ENCODE results near the gene KIF4A.

Gene KIF4A

DNA sequence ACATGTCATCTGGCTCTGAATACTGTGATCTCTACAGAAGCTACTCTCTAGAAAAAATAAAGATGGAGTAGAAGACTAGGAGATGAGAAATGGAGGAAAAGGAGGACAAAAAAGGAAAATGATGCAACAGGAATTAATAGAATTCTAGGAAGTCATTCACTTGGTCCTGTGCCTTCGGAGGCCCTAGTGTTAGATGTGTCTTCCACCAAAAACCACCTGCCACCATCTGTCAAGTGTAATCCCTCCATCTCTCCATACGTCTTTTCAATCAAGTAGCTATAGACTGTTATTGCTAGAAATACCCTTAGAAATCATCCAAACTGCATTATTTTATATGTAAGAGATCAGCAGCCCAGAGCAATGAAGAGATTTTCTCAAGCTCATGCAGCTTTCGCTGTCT, 10.8 kb upstream of the KIF4A start:
- peaks cover 61% of the 10 kb centered on the region for H3K9me3 Mint-ChIP-seq
- H3K27me3 Mint-ChIP-seq (ENCODE audit: low read depth, poor library complexity): peaks cover 11% of the 10 kb centered on the region
- H3K4me1 Mint-ChIP-seq: no peaks in the 10 kb centered on the region
- TF ChIP-seq, protein P1, sequence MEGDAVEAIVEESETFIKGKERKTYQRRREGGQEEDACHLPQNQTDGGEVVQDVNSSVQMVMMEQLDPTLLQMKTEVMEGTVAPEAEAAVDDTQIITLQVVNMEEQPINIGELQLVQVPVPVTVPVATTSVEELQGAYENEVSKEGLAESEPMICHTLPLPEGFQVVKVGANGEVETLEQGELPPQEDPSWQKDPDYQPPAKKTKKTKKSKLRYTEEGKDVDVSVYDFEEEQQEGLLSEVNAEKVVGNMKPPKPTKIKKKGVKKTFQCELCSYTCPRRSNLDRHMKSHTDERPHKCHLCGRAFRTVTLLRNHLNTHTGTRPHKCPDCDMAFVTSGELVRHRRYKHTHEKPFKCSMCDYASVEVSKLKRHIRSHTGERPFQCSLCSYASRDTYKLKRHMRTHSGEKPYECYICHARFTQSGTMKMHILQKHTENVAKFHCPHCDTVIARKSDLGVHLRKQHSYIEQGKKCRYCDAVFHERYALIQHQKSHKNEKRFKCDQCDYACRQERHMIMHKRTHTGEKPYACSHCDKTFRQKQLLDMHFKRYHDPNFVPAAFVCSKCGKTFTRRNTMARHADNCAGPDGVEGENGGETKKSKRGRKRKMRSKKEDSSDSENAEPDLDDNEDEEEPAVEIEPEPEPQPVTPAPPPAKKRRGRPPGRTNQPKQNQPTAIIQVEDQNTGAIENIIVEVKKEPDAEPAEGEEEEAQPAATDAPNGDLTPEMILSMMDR (IDR thresholded peaks at IDR 0.05): no peak
- no peak overlapping the region for H3K4me3 Mint-ChIP-seq
- peaks cover 10% of the 10 kb centered on the region for H3K36me3 Mint-ChIP-seq (ENCODE audit: low read depth)
- DNase-seq: no peak
- H3K27ac Mint-ChIP-seq: no peak overlapping the region

DNA sequence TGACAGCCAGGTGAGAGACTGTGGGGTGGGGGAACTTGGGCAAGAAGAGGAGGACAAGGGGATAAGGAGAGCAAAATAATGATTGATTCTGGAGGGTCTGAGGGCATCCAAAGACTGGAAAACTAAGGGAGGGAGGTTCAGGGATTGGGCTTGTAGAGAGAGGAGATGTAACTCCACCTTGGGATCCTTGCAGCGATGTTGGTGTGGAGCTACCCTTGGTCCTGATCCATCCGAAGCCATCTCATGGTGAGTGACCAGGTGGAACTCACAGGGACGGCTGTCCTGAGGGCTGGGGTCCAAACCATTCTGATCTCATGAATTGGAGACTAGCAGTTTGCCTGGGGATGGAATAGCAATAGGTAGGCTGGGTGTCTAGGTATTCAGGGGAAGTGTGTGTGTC, 9.3 kb upstream of the KIF4A start:
- no peak for DNase-seq
- TF ChIP-seq, protein P1 (IDR thresholded peaks at IDR 0.05): no peak
- H3K9me3 Mint-ChIP-seq: peaks cover 58% of the 10 kb centered on the region
- H3K4me1 Mint-ChIP-seq: no peaks in the 10 kb centered on the region
- no peak overlapping the region for H3K27ac Mint-ChIP-seq
- peaks cover 10% of the 10 kb centered on the region for H3K36me3 Mint-ChIP-seq (ENCODE audit: low read depth)
- peaks cover 11% of the 10 kb centered on the region for H3K27me3 Mint-ChIP-seq (ENCODE audit: low read depth, poor library complexity)
- H3K4me3 Mint-ChIP-seq: no peak overlapping the region

DNA sequence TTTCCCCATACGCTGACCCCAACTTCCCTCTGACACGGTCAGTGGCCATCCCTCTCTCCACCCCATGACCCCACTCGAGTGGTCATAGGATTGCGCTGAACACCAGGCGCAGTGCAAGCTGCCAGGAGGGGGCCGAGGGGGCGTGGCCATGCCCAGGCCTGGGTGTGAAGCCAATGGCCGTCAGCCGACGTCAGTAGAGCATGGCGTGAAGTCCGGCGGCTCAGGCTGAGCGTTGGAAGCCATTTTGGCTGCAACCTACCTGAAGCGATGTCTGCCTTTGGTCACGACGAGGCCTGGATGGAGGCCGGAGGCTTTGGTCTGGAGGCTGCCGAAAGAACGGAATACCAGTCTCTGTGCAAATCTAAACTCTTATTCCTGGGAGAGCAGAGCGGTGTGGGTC, 8.0 kb upstream of the KIF4A start, which contains the start of gene RAB41:
Gene RAB41, plus strand, starts transcription at position 222 of the 400 bp plus-strand sequence. Its CDS starts 46 bp downstream, at position 268.
- no peaks in the 10 kb centered on the region for H3K4me1 Mint-ChIP-seq
- no peak within 1 kb of the TSS for H3K4me3 Mint-ChIP-seq
- H3K27me3 Mint-ChIP-seq (ENCODE audit: low read depth, poor library complexity): peaks cover 11% of the 10 kb centered on the region
- no peak within 1 kb of the TSS for H3K27ac Mint-ChIP-seq
- H3K36me3 Mint-ChIP-seq (ENCODE audit: low read depth): peaks cover 13% of the 10 kb centered on the region
- peaks cover 51% of the 10 kb centered on the region for H3K9me3 Mint-ChIP-seq
- no peak for DNase-seq
- TF ChIP-seq, protein P1 (IDR thresholded peaks at IDR 0.05): no peak

DNA sequence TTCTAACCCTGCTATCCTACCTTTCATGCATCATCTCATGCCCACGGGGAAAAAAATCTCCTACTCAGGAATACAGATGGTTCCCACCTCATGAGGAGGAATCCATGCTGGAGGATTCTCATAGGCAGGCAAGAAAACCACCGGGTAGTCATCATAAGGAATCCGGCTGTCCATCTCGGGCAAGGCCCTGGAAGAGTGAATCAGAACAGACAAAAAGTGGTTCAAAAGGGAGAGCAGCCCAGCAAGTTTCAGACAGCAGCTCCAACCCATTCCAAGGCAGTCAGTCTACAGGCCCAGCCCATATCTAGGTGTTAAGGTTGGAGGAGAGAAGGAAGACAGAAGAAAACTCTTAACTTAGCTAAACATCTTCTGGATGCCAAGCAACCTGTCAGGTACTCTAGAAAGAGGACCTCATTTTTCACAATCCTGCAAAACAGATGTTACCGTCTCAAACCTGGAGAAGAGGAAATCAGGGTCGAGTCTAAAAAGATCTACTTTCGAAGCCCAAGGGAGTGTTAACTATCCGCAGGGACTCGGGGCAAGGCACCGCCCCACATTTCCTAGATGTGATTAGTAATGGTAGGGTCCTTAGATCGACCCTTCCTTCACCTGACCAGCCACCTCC, 624 bp upstream of the KIF4A start:
- Mint-ChIP-seq H3K27ac (no peak overlapping the region), H3K36me3 (ENCODE audit: low read depth) (peaks cover 10% of the 10 kb centered on the region), H3K9me3 (peaks cover 36% of the 10 kb centered on the region), H3K4me1 (peaks cover 28% of the 10 kb centered on the region), H3K27me3 (ENCODE audit: low read depth, poor library complexity) (no peaks in the 10 kb centered on the region), H3K4me3 (peak overlapping the region; percentile 95)
- TF ChIP-seq, protein P1 (IDR thresholded peaks at IDR 0.05): no peak
- no peak for DNase-seq

DNA sequence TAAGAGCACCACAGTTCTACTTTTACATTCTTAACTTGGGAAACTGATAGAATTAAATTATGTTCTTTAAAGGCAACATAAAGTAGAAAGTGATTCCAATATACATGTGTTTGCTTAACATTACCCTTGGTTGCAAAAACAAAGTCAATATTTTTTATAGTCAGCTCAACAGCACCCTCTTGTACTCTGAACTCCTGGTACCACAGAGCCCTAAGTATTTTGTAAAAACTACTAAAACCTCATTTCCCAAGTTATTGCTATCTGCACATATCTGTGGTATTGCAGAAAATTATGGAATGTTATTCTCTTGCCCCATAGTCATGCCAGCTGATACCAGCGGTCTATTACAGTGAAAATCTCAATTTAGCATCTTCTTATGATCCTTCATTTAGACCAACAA, 2.9 kb downstream of the KIF4A start:
- H3K9me3 Mint-ChIP-seq: peaks cover 27% of the 10 kb centered on the region
- no peak for DNase-seq
- TF ChIP-seq, protein P1 (IDR thresholded peaks at IDR 0.05): no peak
- peak overlapping the region; percentile 95 for H3K4me3 Mint-ChIP-seq
- no peak overlapping the region for H3K27ac Mint-ChIP-seq
- no peaks in the 10 kb centered on the region for H3K27me3 Mint-ChIP-seq (ENCODE audit: low read depth, poor library complexity)
- H3K4me1 Mint-ChIP-seq: peaks cover 28% of the 10 kb centered on the region
- H3K36me3 Mint-ChIP-seq (ENCODE audit: low read depth): peaks cover 3% of the 10 kb centered on the region

DNA sequence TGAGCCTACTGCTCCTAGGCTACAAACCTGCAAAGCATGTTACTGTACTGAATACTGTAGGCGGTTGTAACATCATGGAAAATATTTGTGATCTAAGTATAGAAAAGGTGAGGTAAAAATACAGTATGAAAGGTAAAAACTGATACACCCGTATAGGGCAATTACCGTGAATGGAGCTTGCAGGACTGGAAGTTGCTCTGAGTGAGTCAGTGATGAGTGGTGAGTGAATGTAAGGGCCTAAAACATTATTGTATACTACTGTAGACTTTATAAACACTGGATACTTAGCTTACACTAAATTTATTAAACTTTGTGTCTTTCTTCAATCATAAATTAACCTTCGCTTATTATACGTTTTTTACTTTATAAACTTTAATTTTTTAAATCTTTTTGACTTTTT, 3.7 kb downstream of the KIF4A start:
- Mint-ChIP-seq H3K27me3 (ENCODE audit: low read depth, poor library complexity) (no peaks in the 10 kb centered on the region), H3K4me3 (no peak overlapping the region), H3K36me3 (ENCODE audit: low read depth) (peaks cover 3% of the 10 kb centered on the region), H3K27ac (no peak overlapping the region), H3K9me3 (peaks cover 21% of the 10 kb centered on the region), H3K4me1 (peaks cover 28% of the 10 kb centered on the region)
- no peak for DNase-seq
- TF ChIP-seq, protein P1 (IDR thresholded peaks at IDR 0.05): no peak

Measured in nephron progenitor cell (in vitro differentiated cells).